A204.1 (cell line): Measurements from ENCODE around the gene MYOF.
"Not testable (repeated sequence)": the region's sequence is repeated elsewhere in the genome, so short reads cannot be mapped to it uniquely, and the experiment has no call there.

ENCODE experiments used
- FAIRE-seq: peaks from 2 replicates; lab custom pipeline; 2012; peaks lifted over from hg19 to GRCh38; lab: Jason Lieb, UNC

MYOF gene

DNA sequence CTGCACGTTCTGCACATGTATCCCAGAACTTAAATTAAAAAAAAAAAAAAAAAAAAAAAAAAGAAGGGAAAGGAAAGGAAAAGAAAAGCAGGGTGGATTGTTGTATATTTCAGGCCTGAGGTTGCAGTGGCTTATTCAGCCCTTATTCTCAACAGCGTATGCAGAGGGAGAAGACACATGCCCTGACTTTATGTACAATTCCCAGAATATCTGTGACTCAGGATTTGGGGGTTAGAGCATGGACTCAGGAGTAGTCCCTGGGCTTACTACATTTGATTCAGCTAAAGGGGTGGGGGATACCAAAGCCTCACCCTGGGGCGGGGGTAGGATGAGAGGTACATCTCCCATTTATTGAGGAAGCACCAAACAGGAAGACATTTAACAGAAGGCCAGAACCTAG, 137.4 kb downstream of the MYOF start:
- FAIRE-seq, result no peak

GRCh38 chr10:93342921-93343320, 139.2 kb downstream of the MYOF start:
- no peak for FAIRE-seq

DNA sequence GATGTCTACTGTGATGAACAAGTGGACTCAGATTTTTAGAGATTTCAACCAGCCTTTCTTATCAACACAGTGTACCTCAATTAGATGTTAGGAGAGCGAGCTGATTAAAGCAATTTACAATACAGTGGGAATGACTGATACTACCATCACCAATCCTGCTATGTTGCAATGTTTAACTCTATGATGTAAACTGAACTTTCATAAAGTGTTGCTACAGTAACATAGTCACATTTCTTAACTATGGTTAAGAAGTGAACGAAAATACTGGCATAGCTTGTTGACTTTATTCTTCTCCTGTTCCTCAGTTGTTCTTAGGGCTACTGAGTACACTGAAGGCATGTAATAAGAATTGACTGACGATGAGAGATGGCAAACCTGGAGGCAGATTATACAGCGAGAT, 139.8 kb downstream of the MYOF start:
- FAIRE-seq, result no peak

DNA sequence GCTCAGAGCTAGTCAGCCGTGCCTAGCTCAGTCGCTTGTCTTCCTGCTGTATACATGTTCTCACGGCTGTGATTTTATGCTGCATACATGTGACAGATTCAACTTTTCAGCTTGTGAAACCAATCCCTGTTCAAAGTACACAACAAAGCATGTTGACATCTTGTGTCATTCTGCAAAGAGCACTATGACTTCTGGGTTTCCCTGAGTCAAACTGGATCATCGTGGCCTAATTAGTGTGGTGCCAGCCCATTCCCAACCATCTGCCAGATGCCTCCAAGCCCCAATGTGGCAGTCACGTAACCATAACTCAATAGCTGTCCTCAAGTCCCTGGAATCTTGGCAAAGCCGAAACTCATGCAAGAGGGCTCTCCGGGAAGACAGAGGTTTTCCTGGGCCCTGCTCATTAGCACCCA, 144.8 kb downstream of the MYOF start:
- no peak for FAIRE-seq

DNA sequence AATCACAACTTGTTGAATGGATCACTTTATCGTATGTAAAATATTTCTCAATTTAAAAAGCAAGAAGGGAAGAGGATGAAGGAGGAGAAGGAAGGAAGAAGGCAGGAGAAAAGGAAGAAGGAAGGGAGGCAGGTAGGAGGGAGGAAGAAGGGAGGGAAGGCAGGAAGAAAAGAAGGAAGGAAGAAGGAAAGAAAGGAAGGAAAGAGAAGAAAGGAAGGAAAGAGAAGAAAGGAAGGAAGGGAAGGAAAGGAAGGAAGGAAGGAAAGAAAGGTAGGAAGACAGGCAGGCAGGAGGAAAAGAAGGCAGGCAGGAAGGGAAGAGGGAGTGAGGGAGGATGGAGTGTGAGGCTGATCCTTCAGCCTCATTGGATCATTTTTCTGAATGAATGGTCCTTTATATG, 145.5 kb downstream of the MYOF start:
- no peak for FAIRE-seq

GRCh38 chr10:93336110-93336509, 146.0 kb downstream of the MYOF start:
- FAIRE-seq, result no peak

- FAIRE-seq, result no peak
Measured at GRCh38 chr10:93334901-93335327, 147.2 kb downstream of the MYOF start.

DNA sequence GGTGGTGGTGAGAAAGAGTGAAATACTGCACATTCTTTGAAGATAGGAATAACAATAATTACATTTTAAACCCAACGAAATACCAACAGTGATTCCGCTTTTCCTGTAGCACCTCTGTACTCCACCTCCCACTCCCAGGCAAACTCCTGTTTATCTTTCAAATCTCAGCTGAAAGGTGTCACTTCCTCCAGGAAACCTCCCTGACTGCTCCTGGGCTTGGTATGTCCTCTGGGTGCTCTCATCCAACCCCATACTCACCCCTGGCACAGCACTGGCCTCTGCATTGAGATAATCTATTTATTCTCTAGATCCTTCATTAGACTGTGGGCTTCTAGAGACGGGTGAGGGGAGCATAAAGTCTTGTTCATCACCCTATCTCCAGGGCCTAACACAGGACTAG, 148.0 kb downstream of the MYOF start:
- no peak for FAIRE-seq

DNA sequence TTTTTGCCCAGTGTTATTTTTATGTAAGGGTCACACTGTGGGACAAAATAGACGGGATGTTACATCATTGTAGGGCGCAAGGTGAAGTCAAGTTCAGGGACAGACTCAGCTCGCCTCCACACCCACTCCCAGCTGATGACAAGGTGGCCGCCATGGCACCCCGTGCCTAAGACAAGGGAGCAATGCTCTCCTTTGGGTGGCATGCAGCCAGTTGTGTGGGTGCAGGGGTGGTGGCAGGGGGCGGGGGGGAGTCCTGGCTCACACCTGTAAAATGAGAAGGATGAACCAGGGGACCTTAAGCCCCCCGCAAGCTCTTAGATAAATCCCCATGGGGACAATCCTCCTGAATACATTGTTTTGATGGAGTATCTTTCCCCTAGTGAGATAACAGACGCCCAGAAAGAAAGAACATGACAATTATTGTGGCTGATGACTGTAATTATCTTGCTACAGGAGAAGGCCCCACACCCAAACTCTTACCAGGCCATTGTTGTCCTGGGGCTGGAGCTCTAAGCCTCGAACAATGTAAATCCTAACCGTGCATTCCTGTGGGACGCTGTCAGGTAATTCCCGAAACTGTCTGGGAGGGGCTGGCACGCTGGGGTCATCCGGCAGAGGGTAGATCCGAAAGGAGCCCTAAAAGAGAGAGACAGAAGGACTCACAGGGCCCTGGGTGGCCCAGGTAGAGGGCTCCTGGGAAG, 148.7 kb downstream of the MYOF start:
- FAIRE-seq, result no peak

DNA sequence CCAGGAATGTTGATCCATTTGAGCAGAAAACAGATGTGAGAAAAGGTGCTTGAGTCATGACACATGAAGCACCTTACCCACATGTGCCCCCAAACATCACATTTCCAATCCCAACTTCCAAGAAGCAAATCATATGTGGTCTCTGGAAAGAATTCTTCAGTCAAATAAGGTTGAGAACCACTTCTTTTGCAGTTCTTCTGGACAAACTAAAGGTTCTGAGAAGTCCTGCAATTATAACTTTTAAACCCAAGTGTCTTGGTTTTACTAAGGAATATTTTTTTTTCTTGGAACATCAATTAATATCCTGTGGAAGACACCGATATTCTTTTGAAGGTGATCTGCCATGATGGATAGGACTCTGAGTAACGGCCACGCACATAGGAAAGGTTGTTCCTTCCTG, 151.3 kb downstream of the MYOF start:
- FAIRE-seq, result no peak

DNA sequence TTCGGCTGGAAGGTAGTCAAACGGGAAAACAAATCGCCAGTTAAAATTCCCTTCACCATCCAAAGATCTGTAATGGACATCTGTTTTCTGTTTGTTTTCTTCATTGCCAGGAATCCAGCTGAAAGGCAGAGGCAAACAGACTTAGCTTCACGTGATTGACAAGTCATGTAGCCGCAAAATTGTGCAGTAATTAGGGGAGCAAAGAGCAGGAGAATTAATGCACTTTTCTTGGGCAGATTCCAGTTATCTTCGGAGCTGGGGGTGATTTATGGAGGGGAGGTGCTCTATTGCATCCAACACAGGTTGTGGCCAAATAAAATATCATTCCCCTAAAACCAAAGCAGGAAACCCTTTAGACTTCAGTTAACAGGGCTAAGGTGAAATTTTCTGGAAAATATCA, 162.2 kb downstream of the MYOF start:
- no peak for FAIRE-seq

DNA sequence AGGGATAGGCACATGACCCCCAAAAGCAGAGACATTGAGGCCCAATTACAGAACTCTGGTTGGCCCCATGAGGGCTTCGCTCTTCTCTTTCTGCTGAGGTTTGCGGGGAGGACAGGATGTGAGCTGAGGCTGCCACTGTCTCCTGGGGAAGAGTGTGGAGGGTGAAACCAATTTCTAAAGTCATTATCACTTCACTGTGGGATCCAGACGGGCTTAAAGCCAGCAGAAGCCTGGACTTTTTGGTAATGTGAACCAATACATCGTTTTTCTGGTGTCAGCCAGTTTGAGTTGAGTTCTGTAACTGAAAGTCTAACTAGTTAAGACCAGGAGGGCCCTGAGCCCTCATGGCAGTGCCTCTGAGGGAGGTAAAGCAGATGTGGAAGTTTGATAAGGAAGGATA, 163.0 kb downstream of the MYOF start:
- no peak for FAIRE-seq

- no peak for FAIRE-seq
Measured at GRCh38 chr10:93315246-93315645, 166.9 kb downstream of the MYOF start.

DNA sequence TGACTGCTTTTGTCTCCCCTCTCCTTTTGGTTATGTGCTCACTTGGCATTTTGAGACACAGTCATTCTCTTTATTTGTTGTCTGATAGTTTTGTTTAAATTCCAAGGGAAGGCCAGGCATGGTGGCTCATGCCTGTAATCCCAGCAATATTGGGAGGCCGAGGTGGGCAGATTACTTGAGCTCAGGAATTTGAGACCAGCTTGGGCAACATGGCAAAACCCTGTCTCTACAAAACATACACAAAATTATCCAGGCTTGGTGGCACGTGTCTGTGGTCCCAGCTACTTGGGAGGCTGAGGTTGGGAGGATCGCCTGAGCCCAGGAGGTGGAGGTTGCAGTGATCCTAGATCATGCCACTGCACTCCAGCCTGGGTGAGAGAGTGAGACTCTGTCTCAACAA, 167.5 kb downstream of the MYOF start:
- not testable (repeated sequence) for FAIRE-seq

DNA sequence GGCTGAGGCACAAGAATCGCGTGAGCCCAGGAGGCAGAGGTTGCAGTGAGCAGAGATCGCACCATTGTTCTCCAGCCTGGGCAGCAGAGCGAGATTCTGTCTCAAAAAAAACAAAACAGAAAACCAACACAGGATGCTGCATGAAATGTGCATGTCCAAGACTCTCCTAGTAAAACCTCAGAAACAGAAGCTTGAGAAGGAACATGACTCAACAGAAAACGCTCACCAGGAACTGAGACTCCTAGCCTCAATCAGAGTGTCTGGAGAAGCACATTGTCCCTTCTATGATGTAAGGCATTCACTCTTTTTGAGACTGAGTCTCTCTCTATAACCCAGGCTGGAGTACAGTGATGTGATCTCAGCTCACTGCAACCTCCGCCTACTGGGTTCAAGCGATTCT, 168.3 kb downstream of the MYOF start:
- no peak for FAIRE-seq

- FAIRE-seq, result no peak
Measured at GRCh38 chr10:93309062-93309461, 173.1 kb downstream of the MYOF start.

DNA sequence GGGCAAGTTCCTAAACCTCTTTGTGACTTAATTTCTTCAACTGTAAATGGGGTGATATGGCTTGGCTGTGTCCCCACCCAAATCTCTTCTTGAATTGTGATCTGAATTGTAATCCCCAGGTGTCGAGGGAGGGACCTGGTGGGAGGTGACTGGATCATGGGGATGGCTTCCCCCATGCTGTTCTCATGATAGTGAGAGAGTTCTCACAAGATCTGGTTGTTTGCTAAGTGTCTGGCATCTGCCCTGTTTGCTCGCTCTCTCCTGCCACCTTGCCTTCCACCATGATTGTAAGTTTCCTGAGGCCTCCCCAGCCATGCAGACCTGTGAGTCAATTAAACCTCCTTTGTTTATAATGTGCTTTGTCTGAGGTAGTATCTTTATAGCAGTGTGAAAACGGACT, 177.0 kb downstream of the MYOF start:
- no peak for FAIRE-seq

- no peak for FAIRE-seq
Measured at GRCh38 chr10:93300981-93301380, 181.2 kb downstream of the MYOF start.

DNA sequence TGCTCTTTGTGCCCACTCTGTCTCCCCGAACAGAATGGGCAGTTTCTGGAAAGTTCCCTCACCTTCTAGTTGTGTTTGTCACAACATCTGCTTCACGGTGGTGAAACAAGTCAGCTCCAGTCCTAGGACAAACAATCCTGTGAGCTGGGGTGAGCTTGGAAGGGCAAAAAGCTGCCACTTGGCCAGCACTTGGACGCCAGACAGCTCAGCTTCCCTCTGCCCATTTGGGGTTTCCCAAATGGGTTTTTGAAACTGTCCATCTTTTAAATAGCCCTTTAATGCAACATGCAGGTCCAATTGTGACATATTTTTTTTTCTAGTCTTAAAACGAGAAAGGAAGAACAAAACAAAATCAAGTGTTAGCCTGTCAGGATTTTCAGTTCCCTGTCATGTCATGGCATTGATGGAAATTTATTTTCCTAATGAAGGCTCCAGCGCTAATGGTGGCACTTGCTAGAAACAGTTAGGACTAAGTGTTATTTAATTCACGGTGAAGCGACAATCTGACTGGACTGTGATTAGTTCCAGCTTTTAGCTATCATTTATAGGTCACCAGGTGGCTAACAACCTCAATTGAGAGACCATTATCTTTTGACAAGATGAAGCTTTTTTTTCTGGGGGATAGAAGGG, 181.7 kb downstream of the MYOF start:
- no peak for FAIRE-seq

DNA sequence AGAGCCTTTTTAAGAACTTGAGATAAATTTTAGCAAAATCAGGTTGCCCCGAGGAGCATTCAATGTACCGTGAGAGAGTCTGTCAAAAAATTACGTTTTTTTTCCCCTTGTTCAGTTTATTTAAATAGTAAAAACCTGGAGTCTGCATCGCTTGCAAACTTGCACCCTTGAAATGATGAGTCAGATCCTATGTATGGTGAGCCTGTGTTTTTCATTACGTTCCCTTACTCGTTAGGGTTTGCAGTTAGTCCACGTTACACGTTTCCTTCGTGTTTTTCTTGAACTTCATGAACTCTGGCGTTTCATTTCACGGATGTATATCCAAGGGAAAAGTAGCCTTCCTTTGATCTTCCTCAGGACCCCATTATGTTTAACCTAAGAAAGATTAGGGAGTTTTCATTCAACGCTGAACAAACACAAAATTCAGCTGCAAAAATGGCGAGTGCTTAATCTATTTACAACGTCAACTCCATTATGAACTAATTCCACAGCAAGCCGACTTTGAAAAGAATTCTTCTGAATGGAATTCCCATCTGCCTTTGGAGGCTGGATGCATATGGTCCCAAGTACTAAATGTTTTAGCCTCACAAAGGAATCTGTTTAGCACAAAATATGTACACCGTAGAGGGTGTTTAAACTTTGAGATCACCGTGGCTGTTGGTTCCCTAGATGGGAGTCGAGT, 182.4 kb downstream of the MYOF start:
- FAIRE-seq, result no peak

DNA sequence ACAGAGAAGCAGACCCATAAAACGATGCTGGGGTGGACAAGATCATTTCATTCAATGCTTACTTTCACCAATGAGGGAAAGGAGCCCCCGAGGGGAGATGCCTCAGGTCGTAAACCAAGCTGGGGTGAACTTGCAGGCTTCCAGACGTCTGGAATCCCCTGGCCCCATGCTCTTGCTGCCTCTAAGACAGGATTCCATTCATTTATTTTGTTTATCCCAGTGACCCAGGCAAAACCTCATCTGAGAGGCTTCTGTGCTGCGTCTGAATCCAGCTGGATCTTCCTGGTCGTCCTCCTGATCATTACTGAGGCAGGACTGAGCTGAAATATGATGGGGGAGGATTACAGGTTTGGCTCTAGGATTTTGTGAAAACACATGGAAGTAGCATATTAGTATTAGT, 182.9 kb downstream of the MYOF start:
- FAIRE-seq, result no peak

- FAIRE-seq, result no peak
Measured at GRCh38 chr10:93296151-93296550, 186.0 kb downstream of the MYOF start.

GRCh38 chr10:93293999-93294398, 188.1 kb downstream of the MYOF start:
- FAIRE-seq, result no peak
